ENCODE data around the gene INTS2. TPM values are rescaled to one million over a fixed set of nuclear protein-coding genes. Genes with fewer than 3 reads are reported as not detected.
"Not testable (repeated sequence)": the region's sequence is repeated elsewhere in the genome, so short reads cannot be mapped to it uniquely, and the experiment has no call there.

The INTS2 gene, protein sequence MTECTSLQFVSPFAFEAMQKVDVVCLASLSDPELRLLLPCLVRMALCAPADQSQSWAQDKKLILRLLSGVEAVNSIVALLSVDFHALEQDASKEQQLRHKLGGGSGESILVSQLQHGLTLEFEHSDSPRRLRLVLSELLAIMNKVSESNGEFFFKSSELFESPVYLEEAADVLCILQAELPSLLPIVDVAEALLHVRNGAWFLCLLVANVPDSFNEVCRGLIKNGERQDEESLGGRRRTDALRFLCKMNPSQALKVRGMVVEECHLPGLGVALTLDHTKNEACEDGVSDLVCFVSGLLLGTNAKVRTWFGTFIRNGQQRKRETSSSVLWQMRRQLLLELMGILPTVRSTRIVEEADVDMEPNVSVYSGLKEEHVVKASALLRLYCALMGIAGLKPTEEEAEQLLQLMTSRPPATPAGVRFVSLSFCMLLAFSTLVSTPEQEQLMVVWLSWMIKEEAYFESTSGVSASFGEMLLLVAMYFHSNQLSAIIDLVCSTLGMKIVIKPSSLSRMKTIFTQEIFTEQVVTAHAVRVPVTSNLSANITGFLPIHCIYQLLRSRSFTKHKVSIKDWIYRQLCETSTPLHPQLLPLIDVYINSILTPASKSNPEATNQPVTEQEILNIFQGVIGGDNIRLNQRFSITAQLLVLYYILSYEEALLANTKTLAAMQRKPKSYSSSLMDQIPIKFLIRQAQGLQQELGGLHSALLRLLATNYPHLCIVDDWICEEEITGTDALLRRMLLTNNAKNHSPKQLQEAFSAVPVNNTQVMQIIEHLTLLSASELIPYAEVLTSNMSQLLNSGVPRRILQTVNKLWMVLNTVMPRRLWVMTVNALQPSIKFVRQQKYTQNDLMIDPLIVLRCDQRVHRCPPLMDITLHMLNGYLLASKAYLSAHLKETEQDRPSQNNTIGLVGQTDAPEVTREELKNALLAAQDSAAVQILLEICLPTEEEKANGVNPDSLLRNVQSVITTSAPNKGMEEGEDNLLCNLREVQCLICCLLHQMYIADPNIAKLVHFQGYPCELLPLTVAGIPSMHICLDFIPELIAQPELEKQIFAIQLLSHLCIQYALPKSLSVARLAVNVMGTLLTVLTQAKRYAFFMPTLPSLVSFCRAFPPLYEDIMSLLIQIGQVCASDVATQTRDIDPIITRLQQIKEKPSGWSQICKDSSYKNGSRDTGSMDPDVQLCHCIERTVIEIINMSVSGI
- total RNA-seq, result 12.9 TPM

DNA sequence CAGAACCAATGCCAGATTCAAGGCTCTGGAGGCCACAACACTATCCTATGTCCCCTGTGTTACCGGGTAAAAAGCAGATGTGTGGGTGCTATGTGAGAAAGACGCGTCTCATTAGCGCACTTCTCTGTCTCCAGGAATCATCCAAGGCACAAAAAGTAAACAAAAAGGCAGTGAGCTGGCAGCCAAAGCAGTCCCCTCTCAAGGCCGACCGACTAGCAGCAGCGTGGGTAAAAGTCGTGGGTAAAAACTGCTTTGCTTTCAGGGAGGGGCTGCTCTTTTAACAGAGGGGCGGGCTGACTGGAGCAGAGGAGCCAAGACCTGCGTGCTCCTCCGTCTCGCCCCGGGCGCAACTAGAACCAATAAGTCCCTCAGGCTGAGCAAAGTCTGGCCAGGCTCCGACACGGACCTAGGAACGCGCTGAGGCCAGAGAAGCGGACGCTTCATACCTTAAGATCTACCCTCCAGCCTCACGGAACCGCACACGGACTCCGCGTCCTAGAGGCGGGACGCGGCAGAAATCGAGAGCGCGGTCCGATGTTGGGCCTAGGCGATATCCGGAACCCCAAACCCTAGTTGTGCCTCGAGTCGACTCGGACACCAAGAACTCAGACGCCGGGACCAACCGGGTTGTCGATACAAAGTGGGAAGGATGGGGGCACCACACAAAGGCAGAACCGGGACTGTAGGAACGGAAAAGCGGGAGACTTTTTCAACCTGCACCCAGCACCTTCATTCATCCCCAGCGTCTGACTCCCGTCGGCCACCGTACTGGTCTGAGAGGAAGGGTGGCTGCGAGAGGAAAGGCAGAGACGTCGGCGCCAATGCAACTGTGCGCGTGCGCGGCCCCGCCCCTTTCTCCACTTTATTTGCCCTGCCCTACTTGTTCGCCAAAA, at the start of gene INTS2:
Gene INTS2, minus strand, starts transcription at position 775 of the 893 bp plus-strand sequence. CDS start 1,338 bp downstream, outside the sequence.
- DNase-seq (ENCODE audit: low read depth in 2 of 3, low spot score in 2 of 3), result peak; percentile 93 to 97 (median 95)

DNA sequence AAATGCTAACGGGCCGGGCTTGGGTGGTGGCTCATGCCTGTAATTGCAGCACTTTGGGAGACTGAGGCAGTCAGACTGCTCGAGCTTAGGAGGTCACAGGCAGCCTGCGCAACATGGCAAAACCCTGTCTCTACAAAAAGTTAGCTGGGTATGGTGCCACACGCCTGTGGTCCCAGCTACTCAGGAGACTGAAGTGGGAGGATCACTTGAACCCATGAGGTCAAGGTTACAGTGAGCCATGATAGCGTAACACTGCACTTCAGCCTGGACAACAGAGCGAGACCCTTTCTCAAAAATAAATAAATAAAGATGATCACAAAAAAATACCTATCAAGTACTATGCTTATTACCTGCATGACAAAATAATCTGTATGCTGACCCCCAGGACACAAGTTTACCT, 46.3 kb upstream of the INTS2 start:
- no peak for DNase-seq (ENCODE audit: low read depth in 2 of 3, low spot score in 2 of 3)

DNA sequence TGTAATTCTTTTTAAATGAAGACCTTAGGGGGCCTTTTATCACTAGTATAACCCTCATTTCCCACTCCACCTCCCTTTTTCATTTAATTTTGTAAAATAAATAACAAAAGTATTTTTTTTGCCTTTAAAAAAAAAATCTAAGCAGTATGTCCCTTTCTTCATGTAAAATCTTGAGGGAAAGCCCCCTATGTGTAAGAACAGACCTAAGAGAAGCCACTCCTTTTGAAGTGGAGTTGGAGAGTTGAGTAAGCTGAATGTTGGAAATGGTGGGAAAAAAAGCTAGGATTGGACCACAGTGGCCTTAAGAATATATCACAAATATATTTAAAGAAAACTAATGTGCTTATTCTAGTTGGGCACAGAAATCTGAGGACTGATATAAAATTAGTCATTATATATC, 44.5 kb upstream of the INTS2 start:
- no peak for DNase-seq (ENCODE audit: low read depth in 2 of 3, low spot score in 2 of 3)

DNA sequence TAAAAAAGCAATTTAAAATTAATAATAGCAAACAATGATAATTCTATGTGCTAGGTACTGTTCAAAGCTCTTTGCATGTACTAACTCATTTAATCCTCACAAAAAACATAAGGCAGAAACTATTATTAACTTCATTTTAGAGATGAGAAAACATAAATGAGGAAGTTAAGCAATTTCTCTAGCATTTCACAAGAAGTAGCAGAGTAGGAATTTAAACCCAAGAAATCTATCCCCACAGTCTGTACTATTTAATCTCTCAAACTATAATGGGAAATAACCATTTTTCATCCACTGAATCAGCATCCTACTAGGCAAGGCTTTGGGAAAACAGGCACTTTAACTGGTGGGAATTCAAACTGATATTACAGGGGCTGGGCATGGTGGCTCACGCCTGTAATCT, 42.2 kb upstream of the INTS2 start:
- DNase-seq (ENCODE audit: low read depth in 2 of 3, low spot score in 2 of 3), result no peak

DNA sequence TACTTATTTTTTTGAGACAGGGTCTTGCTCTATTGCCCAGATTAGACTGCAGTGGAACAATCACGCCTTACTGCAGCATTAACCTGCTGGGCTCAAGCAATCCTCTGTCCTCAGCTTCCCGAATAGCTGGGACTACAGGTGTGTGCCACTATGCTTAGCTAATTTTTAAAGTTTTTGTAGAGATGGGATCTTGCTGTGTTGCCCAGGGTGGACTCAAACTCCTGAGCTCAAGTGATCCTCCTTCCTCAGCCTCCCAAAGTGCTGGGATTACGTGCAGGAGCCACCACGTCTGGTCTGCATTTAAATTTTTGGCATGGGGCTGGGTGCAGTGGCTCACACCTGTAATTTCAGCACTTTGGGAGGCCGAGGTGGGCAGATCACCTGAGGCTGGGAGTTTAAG, 41.0 kb upstream of the INTS2 start:
- no peak for DNase-seq (ENCODE audit: low read depth in 2 of 3, low spot score in 2 of 3)

DNA sequence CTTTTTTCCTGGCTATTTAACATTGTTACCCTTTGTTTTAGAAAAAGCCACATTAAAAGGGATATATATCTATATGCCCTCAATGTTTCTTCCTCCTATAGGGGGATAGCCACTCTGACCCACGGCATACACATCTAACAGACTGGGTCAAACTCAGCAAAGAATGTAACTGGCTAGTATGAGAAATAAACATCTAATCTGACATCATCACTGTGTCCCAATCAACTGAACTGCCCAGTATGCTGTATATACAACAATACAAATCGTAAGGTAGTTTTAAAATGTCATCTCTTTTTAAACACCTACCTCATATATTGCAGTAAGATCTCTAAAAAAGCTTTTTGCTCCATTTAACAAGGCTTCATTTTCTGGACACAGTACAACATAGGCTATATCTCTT, 39.9 kb upstream of the INTS2 start:
- no peak for DNase-seq (ENCODE audit: low read depth in 2 of 3, low spot score in 2 of 3)

DNA sequence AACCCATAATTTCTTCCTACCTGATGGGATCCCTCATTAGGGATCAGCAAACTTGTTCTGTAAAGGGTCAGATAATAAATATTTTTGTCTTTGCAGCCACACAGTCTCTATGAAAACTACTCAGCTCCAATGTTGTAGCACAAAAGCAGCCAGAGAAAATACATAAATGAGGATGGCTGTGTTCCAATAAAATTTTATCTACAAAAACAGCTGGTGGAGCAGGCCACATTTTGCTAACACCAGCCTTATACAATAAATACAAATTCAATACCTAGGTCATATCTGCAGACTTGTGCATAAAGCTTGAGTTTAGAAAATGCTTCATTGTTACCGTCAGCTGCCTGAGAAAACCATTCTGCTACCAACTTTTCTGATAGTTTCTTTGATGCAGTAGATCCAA, 38.4 kb upstream of the INTS2 start:
- DNase-seq (ENCODE audit: low read depth in 2 of 3, low spot score in 2 of 3), result peak in 2 of 3 donors; percentile 12 to 52

DNA sequence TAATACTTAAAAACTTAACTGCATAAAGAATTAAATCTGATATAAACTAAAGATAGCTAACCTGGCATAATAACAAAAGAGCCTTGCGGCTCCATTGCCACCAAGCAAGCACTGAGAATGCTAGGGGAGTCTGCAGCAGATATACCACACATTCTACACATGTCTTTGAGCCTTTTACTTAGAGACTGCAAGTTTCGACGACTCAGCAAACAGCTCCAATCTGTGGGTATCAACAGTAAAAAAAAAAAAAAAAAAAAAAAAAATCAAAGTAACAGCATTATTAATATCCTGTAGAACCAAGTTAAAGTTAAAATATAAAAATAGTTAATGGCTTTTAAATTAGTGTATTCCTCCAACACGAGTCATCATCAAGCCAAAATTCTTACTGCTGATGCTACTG, 27.8 kb upstream of the INTS2 start:
- DNase-seq (ENCODE audit: low read depth in 2 of 3, low spot score in 2 of 3), result no peak

DNA sequence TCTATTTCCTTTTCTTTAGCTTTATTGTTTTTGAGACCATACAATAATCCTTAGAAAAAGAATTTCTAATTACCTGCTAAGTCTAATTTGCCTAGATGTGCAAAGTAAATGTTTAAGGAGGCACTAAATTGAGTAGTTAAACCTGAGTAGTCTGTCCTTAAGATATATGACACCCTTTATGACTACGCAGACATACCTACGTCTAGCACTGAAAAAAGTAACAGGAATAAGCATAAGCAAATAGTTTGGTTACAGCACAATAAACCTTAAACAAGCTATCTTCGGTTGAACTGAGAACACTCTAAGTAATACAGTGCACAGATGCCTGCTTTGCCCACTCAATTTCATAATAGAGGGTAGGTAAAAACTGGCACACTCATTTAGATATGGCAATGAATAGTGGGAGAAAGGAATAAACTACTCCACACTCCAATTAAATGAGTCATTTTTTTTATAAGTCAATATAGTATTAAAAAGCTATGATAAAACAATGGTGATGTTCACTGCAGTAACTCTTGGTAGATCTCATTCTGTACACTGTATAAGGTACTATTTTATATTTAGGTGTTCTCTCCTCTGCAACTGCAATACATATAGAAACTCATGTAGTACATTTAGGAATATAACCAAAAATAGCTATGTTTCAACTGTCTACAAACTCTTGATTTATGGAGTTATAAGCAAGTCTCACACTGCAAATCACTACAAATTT, 19.7 kb upstream of the INTS2 start:
- DNase-seq (ENCODE audit: low read depth in 2 of 3, low spot score in 2 of 3), result no peak

DNA sequence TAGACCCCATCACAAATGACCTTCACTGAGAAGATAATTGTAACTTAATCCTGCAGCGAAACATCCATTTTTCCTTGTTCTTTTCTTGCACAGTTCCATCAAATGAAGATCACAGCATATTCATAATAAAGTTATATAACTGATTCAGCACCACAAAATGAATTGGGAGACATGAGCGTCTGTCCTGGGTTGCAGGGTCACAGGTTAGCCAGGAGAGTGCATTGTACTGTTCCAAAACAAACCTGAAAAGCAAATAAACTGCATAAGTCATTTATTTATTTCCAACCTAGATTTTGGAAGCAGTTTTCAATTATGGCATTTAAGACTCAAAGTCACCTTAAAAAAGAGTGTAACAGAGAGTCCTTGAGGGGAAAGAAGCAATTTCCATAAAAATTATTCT, 18.6 kb upstream of the INTS2 start:
- DNase-seq (ENCODE audit: low read depth in 2 of 3, low spot score in 2 of 3), result no peak

DNA sequence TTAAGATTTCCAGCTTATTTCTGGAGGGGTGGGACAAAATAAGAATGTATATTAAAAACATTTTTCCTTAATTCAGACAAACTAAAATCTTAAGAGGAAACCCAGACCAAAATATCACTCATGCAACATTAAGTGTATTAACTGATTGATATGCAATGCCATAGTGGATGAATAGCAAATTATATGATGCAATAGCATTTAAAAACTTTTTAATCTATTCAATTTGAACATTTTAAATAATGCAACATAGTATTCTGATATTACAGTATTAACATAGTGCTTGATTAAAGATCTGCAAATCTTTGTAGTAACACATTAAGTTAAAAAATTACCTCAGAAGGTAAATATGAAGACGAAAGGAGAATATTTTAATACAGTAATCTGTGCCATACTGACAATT, 15.3 kb upstream of the INTS2 start:
- no peak for DNase-seq (ENCODE audit: low read depth in 2 of 3, low spot score in 2 of 3)

DNA sequence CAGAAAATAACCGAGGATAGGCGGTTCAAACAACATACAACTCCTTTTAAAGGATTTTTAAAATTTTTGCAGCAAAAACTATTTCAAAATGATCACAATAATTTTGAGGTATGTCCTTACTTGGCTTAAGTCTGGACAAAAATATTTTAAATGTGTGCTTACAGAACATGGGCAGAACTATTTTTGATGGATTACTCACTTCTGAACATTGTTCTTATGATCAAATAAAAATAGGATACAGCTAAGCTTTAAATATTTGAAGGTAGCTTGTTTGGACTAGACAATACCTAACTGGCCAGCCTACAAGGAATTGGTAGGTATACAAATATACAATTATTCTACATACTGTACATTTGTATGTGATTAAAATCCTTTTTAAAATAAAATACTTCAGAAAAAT, 14.3 kb upstream of the INTS2 start:
- DNase-seq (ENCODE audit: low read depth in 2 of 3, low spot score in 2 of 3), result no peak

DNA sequence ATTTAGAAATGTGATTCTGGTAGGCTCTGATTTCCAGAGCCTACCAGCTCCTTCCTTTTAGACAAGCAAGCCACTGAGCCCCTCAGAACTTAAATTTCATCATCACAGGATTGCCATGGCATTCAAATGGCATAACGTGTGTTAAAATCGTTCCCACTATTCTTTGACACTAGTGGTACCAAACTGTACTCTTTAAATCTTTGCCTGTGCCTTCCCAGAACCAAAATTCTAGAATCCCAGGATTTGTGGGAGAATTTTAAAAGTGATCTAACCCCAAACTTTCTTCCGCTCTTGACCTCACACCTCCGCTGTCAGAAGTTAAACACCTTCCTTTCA, 287 bp upstream of the INTS2 start:
- DNase-seq (ENCODE audit: low read depth in 2 of 3, low spot score in 2 of 3), result no peak

DNA sequence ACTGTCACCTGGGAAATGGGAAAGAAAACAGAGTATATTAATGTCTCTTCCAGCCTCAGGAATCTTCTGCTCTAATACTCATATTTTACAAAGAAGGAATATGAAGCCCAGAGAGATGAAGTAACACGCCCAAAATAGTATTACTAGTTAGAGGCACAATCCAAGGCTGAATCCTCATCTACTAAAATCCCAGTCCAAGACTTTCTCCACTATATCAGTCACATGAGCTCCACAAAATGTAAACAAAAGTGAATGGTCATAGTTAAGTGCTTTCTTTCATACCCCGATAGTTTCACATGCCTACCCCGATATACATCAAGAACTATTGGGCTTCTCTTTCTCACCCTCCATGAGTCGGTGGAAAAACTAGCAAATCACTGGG, 965 bp downstream of the INTS2 start:
- no peak for DNase-seq (ENCODE audit: low read depth in 2 of 3, low spot score in 2 of 3)

DNA sequence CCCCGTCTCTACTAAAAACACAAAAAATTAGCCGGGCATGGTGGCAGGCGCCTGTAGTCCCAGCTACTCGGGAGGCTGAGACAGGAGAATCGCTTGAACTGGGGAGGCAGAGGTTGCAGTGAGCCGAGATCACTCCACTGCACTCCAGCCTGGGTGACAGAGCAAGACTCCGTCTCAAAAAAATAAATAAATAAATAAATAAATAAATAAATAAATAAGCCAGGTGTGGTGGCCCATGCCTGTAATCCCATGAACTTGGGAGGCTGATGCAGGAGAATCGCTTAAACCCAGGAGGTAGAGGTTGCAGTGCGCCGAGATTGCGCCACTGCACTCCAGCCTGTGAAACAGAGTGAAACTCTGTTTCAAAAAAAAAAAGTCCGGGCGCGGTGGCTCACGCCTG, 12.6 kb downstream of the INTS2 start:
- not testable (repeated sequence) for DNase-seq (ENCODE audit: low read depth in 2 of 3, low spot score in 2 of 3)

DNA sequence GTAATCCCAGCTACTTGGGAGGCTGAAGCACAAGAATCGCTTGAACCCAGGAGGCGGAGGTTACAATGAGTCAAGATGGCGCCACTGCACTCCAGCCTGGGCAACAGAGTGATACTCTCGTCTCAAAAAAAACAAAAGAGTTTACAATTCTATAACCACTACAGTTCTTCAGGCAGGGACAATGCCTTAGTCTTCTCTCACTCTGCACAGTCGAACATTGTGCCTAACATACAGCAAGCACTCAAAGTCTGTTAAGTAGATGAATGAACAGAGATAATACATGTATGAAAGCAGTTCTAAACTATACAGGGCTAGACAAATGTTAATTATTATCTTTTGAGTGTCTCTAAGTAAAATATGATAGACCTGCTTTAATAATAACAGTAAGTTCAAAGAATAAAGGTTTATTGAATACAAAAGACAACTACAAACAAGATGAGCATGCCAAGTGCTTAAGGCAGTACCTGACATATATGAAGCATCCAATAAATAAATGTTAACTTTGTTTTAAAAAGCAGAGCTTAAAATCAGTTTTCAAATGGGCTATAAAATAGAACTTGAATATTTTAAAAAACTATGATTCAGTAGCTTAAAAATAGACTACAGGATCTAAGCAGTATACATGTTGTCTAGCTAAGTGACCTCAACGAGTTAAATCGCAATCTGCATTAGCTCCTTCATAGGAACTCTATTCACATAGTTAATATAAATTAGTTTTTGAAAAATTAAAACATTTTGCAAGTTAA, 19.3 kb downstream of the INTS2 start:
- no peak for DNase-seq (ENCODE audit: low read depth in 2 of 3, low spot score in 2 of 3)

DNA sequence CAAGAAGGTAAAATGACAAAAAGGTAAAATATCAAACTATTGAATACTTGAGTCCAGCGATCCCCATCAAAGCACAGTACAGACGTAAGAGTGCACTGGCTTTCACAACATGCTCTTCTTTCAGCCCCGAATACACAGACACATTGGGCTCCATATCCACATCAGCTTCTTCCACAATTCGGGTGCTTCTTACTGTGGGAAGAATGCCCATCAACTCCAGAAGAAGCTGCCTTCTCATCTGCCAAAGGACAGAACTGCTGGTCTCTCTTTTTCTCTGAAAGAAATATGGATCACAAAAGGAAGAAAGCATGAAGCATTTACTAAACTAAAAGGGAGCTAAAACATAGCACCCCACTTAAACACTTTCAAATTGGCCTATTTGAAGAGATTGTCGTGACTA, 20.4 kb downstream of the INTS2 start:
- DNase-seq (ENCODE audit: low read depth in 2 of 3, low spot score in 2 of 3), result no peak

DNA sequence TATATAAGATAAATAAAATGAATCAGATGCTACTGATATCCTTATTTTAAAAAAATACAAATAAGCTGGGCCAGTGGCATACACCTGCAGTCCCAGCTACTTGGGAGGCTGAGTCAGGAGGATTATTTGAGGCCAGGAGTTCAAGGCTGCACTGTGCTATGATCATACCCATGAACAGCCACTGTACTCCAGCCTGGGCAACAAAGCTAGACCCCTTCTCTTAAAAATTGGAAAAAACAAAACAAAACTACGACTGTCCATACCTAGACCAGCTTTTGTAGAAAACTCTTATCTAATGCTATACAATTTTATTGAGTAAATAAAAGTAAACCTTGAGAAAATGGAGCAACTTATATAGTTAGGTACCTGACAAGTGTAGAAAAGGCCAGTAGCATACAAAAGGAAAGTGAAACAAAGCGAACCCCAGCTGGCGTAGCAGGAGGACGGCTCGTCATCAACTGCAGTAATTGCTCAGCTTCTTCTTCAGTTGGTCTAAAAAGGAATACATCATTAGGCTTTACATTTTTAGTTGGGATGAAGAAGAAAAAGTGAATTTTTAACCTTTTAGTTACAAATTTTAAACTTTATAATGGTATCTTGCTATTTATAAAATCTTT, 23.6 kb downstream of the INTS2 start:
- DNase-seq (ENCODE audit: low read depth in 2 of 3, low spot score in 2 of 3), result no peak

DNA sequence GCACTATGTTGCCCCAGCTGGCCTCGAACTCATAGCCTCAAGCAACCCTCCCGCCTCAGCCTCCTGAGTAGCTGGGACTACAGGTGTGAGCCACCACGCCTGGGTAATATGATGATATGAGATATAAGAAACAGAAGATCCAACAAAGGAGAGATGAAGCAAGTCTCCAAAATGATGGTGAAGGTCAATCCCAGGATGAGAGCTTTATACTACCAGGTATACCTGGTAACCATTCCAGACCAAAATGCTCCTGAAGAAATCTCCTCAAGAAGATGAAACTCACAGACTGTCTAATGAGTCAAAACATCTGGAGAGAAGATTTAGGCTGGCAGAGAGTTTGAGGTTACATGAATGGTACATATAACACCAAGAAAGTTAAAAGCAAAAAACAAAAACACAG, 24.5 kb downstream of the INTS2 start:
- no peak for DNase-seq (ENCODE audit: low read depth in 2 of 3, low spot score in 2 of 3)

Data from hematopoietic multipotent progenitor cell (in vitro differentiated cells).